Neutrophil (primary cell): ENCODE data around the gene CHCT1.

ENCODE experiments used
- H3K27ac ChIP-seq: fragments of 200-600 bp; sonication (generic); 2 replicates; pipeline ENCODE4 v1.5.1; 2016; ENCODE audit warnings: mild to moderate bottlenecking, moderate library complexity
- H3K27me3 ChIP-seq: fragments of 200-600 bp; sonication (generic); 2 replicates; pipeline ENCODE4 v1.6.0; 2016; ENCODE audit warnings: mild to moderate bottlenecking
- H3K36me3 ChIP-seq: fragments of 200-600 bp; sonication (generic); 2 replicates; pipeline ENCODE4 v1.5.1; 2017
- H3K4me1 ChIP-seq, 2 experiments: fragments of 200-600 bp in 1 of 2; sonication (generic) in 1 of 2; 1 replicate in 1 of 2; 2 replicates in 1 of 2; pipeline versions ENCODE4 v1.5.1 to v1.6.1; 2013 to 2016; ENCODE audit warnings: low read depth in 1 of 2, low read length in 1 of 2, mild to moderate bottlenecking in 1 of 2, moderate library complexity in 1 of 2; ENCODE audit not compliant: control insufficient read depth in 1 of 2, insufficient read depth in 1 of 2
- H3K4me3 ChIP-seq, 2 experiments: fragments of 200-600 bp in 1 of 2; sonication (generic) in 1 of 2; 1 replicate in 1 of 2; 2 replicates in 1 of 2; pipeline ENCODE4 v1.5.1; 2013 to 2016; ENCODE audit warnings: low read depth in 1 of 2, low read length in 1 of 2, mild to moderate bottlenecking in 1 of 2, moderate library complexity in 1 of 2
- H3K9me3 ChIP-seq: fragments of 200-600 bp; sonication (generic); 2 replicates; pipeline ENCODE4 v1.5.1; 2016
- CTCF ChIP-seq: fragments of 200-600 bp; sonication (generic); IDR thresholded peaks from 2 replicates; pipeline ENCODE4 v1.5.1; 2016; ENCODE audit warnings: antibody characterized with exemption

The CHCT1 gene

GRCh38 chr17:60445144-60445543, 22.9 kb downstream of the CHCT1 start:
- Histone ChIP-seq H3K27me3 (no peaks in the 10 kb centered on the region), H3K36me3 (peaks cover 45% of the 10 kb centered on the region), H3K4me1 (no peaks in the 10 kb centered on the region), H3K9me3 (no peaks in the 10 kb centered on the region), H3K27ac (no peak overlapping the region), H3K4me3 (no peak overlapping the region)
- TF ChIP-seq CTCF, result no peak

- no peaks in the 10 kb centered on the region for H3K9me3 ChIP-seq
- peaks cover 66% of the 10 kb centered on the region for H3K36me3 ChIP-seq
- H3K4me1 ChIP-seq, result no peaks in the 10 kb centered on the region
- no peak overlapping the region for H3K27ac ChIP-seq
- no peaks in the 10 kb centered on the region for H3K27me3 ChIP-seq
- TF ChIP-seq CTCF, result no peak
- no peak overlapping the region for H3K4me3 ChIP-seq
Observed at GRCh38 chr17:60447375-60447774, 25.1 kb downstream of the CHCT1 start.

- H3K27me3 ChIP-seq, result no peaks in the 10 kb centered on the region
- peaks cover 80% of the 10 kb centered on the region for H3K36me3 ChIP-seq
- no peak overlapping the region for H3K27ac ChIP-seq
- no peak for TF ChIP-seq CTCF
- no peaks in the 10 kb centered on the region for H3K4me1 ChIP-seq
- no peak overlapping the region for H3K4me3 ChIP-seq
- H3K9me3 ChIP-seq, result no peaks in the 10 kb centered on the region
Observed at GRCh38 chr17:60451071-60451470, 28.8 kb downstream of the CHCT1 start.

- Histone ChIP-seq H3K4me1 (no peaks in the 10 kb centered on the region), H3K27me3 (no peaks in the 10 kb centered on the region), H3K36me3 (peaks cover 82% of the 10 kb centered on the region), H3K9me3 (no peaks in the 10 kb centered on the region), H3K4me3 (no peak overlapping the region), H3K27ac (no peak overlapping the region)
- no peak for TF ChIP-seq CTCF
Observed at GRCh38 chr17:60451965-60452364, 29.7 kb downstream of the CHCT1 start.

GRCh38 chr17:60455378-60455777, 33.1 kb downstream of the CHCT1 start:
- Histone ChIP-seq H3K4me1 (no peaks in the 10 kb centered on the region), H3K27me3 (no peaks in the 10 kb centered on the region), H3K9me3 (no peaks in the 10 kb centered on the region), H3K27ac (no peak overlapping the region), H3K36me3 (peaks cover 85% of the 10 kb centered on the region), H3K4me3 (no peak overlapping the region)
- TF ChIP-seq CTCF, result no peak

GRCh38 chr17:60457148-60457547, 34.9 kb downstream of the CHCT1 start:
- Histone ChIP-seq H3K9me3 (no peaks in the 10 kb centered on the region), H3K4me1 (no peaks in the 10 kb centered on the region), H3K27ac (no peak overlapping the region), H3K36me3 (peaks cover 86% of the 10 kb centered on the region), H3K27me3 (no peaks in the 10 kb centered on the region), H3K4me3 (no peak overlapping the region)
- TF ChIP-seq CTCF, result no peak
